Right ventricle myocardium inferior (tissue), 1 donor: Measurements from ENCODE around the gene LMBRD2. TPM values are rescaled to one million over a fixed set of nuclear protein-coding genes. Genes with fewer than 3 reads are reported as not detected.

ENCODE experiments used
- ATAC-seq: fragments of 200-7000 bp; cut with Tn5 transposase; one replicate; pipeline ENCODE4 v1.9.1; 2020; ENCODE audit warnings: mild to moderate bottlenecking, moderate library complexity
- DNase-seq: peaks from one replicate; pipeline ENCODE4 v3.0.0; 2021; ENCODE audit errors: missing footprints
- intact Hi-C: fragments of 100-400 bp; cut with DNase I; formaldehyde crosslinking; loops from one replicate; pipeline ENCODE4 v1.11.0; 2022
- microRNA-seq: library from miRNA; unstranded; fragments of <30 nt; microRNA quantifications from one replicate; pipeline ENCODE4 v1.2.0, GENCODE V29; 2020
- total RNA-seq: library from RNA; stranded (reverse); fragmentation: NEBNext Ultra II Directional; extraction: Animal tissue kit (Norgen Biotek cat#: 25700); gene quantifications from one replicate; pipeline ENCODE4 v1.2.1, GENCODE V29; 2021
- donor health status: DM: no; HTN: yes; CAD: no; lungs with severe emphysema.

Gene LMBRD2
- total RNA-seq, 1 donor from 2014 or later, result 10.4 TPM

GRCh38 chr5:36066001-36066539 is 85.6 kb downstream of the LMBRD2 start:
- ATAC-seq (no peak), DNase-seq (no peak)
- intact Hi-C loops, result no loop called here

- DNase-seq, result no peak
- intact Hi-C loops, result no loop called here
Observed at GRCh38 chr5:36060420-36060887, 91.2 kb downstream of the LMBRD2 start.

GRCh38 chr5:36059571-36060419 is 91.9 kb downstream of the LMBRD2 start:
- intact Hi-C loops, result no loop called here
- ATAC-seq, result no peak
- no peak for DNase-seq

More at GRCh38 chr5:36060420-36060887, 91.2 kb downstream of the LMBRD2 start:
- no peak for ATAC-seq

- intact Hi-C loops, result no loop called here
- ATAC-seq, result no peak
Observed at GRCh38 chr5:36058776-36059175, 92.9 kb downstream of the LMBRD2 start.

GRCh38 chr5:36057386-36057785 is 94.3 kb downstream of the LMBRD2 start:
- no peak for ATAC-seq
- no peak for DNase-seq
- intact Hi-C loops, result no loop called here

More at GRCh38 chr5:36058776-36059175, 92.9 kb downstream of the LMBRD2 start:
- DNase-seq, result no peak

GRCh38 chr5:36056422-36056821 is 95.3 kb downstream of the LMBRD2 start:
- no peak for DNase-seq
- intact Hi-C loops, result no loop called here
- ATAC-seq, result no peak

GRCh38 chr5:36055984-36056383 is 95.7 kb downstream of the LMBRD2 start:
- intact Hi-C loops, result no loop called here
- no peak for ATAC-seq

GRCh38 chr5:36054647-36055046 is 97.0 kb downstream of the LMBRD2 start:
- DNase-seq (no peak), ATAC-seq (no peak)
- intact Hi-C loops, result no loop called here

More at GRCh38 chr5:36055984-36056383, 95.7 kb downstream of the LMBRD2 start:
- DNase-seq, result no peak

GRCh38 chr5:36052538-36052937 is 99.1 kb downstream of the LMBRD2 start:
- ATAC-seq, result no peak
- intact Hi-C loops, result no loop called here
- no peak for DNase-seq

- intact Hi-C loops, result no loop called here
- ATAC-seq (no peak), DNase-seq (no peak)
Observed at GRCh38 chr5:36049949-36050348, 101.7 kb downstream of the LMBRD2 start.

Small RNAs within 50 kb of the gene (microRNA-seq; reads per million reads assigned to microRNA genes)
- 1.1 reads per million for gene MIR580

Other genes with a start within 250 kb of the LMBRD2 start
- not detected for gene CAPSL, start 213.3 kb downstream of the LMBRD2 start, total RNA-seq
- not detected for gene UGT3A1, start 160.5 kb downstream of the LMBRD2 start, total RNA-seq
- gene UGT3A2, start 85.0 kb downstream of the LMBRD2 start, total RNA-seq, result not detected
- gene SKP2, start 224 bp upstream of the LMBRD2 start, total RNA-seq, result 6.3 TPM
- 39.4 TPM for gene NADK2, start 90.0 kb upstream of the LMBRD2 start, total RNA-seq
- gene RANBP3L, start 150.0 kb upstream of the LMBRD2 start, total RNA-seq, result 0.49 TPM